ENCODE data around the gene GGA1.

Gene GGA1

GRCh38 chr22:37564111-37564711 is 44.4 kb upstream of the GGA1 start:
- Histone ChIP-seq H3K9me3 (ENCODE audit: control insufficient read depth, low read length) (no peaks in the 10 kb centered on the region), H3K36me3 (ENCODE audit: control insufficient read depth, insufficient read depth, low read length) (no peaks in the 10 kb centered on the region), H3K4me3 (ENCODE audit: insufficient read depth, low read depth, low read length) (no peak overlapping the region), H3K27ac (ENCODE audit: insufficient read depth, low read depth, low read length, poor library complexity, severe bottlenecking) (no peak overlapping the region), H3K27me3 (ENCODE audit: control insufficient read depth, insufficient read depth, low read length, poor library complexity, severe bottlenecking) (peaks cover 30% of the 10 kb centered on the region), H3K4me1 (ENCODE audit: control insufficient read depth, insufficient read depth, low read length) (peaks cover 17% of the 10 kb centered on the region)
- 83 to 85% methylated on average over 7 of the region's 7 CpGs for WGBS, 2 experiments

GRCh38 chr22:37565830-37566229 is 42.8 kb upstream of the GGA1 start:
- 92 to 93% methylated on average over 17 of the region's 17 CpGs for WGBS, 2 experiments
- peaks cover 17% of the 10 kb centered on the region for H3K27me3 ChIP-seq (ENCODE audit: control insufficient read depth, insufficient read depth, low read length, poor library complexity, severe bottlenecking)
- H3K9me3 ChIP-seq (ENCODE audit: control insufficient read depth, low read length) = no peaks in the 10 kb centered on the region
- no peaks in the 10 kb centered on the region for H3K36me3 ChIP-seq (ENCODE audit: control insufficient read depth, insufficient read depth, low read length)
- no peak overlapping the region for H3K4me3 ChIP-seq (ENCODE audit: insufficient read depth, low read depth, low read length)
- H3K4me1 ChIP-seq (ENCODE audit: control insufficient read depth, insufficient read depth, low read length) = peaks cover 20% of the 10 kb centered on the region
- no peak overlapping the region for H3K27ac ChIP-seq (ENCODE audit: insufficient read depth, low read depth, low read length, poor library complexity, severe bottlenecking)

GRCh38 chr22:37566329-37566837 is 42.3 kb upstream of the GGA1 start:
- peaks cover 20% of the 10 kb centered on the region for H3K4me1 ChIP-seq (ENCODE audit: control insufficient read depth, insufficient read depth, low read length)
- 93 to 95% methylated on average over 28 of the region's 28 CpGs for WGBS, 2 experiments
- no peaks in the 10 kb centered on the region for H3K36me3 ChIP-seq (ENCODE audit: control insufficient read depth, insufficient read depth, low read length)
- H3K9me3 ChIP-seq (ENCODE audit: control insufficient read depth, low read length) = no peaks in the 10 kb centered on the region
- peaks cover 11% of the 10 kb centered on the region for H3K27me3 ChIP-seq (ENCODE audit: control insufficient read depth, insufficient read depth, low read length, poor library complexity, severe bottlenecking)
- no peak overlapping the region for H3K4me3 ChIP-seq (ENCODE audit: insufficient read depth, low read depth, low read length)
- H3K27ac ChIP-seq (ENCODE audit: insufficient read depth, low read depth, low read length, poor library complexity, severe bottlenecking) = no peak overlapping the region

GRCh38 chr22:37566903-37567798 is 41.5 kb upstream of the GGA1 start:
- Histone ChIP-seq H3K4me3 (ENCODE audit: insufficient read depth, low read depth, low read length) (no peak overlapping the region), H3K27ac (ENCODE audit: insufficient read depth, low read depth, low read length, poor library complexity, severe bottlenecking) (no peak overlapping the region), H3K9me3 (ENCODE audit: control insufficient read depth, low read length) (no peaks in the 10 kb centered on the region), H3K4me1 (ENCODE audit: control insufficient read depth, insufficient read depth, low read length) (peaks cover 16% of the 10 kb centered on the region), H3K36me3 (ENCODE audit: control insufficient read depth, insufficient read depth, low read length) (no peaks in the 10 kb centered on the region), H3K27me3 (ENCODE audit: control insufficient read depth, insufficient read depth, low read length, poor library complexity, severe bottlenecking) (peaks cover 4% of the 10 kb centered on the region)
- 59 to 63% methylated on average over 16 of the region's 16 CpGs for WGBS, 2 experiments

- WGBS, 2 experiments = 92 to 94% methylated on average over 12 to 15 of the region's 15 CpGs
- no peaks in the 10 kb centered on the region for H3K27me3 ChIP-seq (ENCODE audit: control insufficient read depth, insufficient read depth, low read length, poor library complexity, severe bottlenecking)
- H3K36me3 ChIP-seq (ENCODE audit: control insufficient read depth, insufficient read depth, low read length) = no peaks in the 10 kb centered on the region
- no peak overlapping the region for H3K27ac ChIP-seq (ENCODE audit: insufficient read depth, low read depth, low read length, poor library complexity, severe bottlenecking)
- no peak overlapping the region for H3K4me3 ChIP-seq (ENCODE audit: insufficient read depth, low read depth, low read length)
- no peaks in the 10 kb centered on the region for H3K9me3 ChIP-seq (ENCODE audit: control insufficient read depth, low read length)
- H3K4me1 ChIP-seq (ENCODE audit: control insufficient read depth, insufficient read depth, low read length) = peaks cover 15% of the 10 kb centered on the region
These were observed 40.6 kb upstream of the GGA1 start for GRCh38 chr22:37568012-37568411.

- no peaks in the 10 kb centered on the region for H3K9me3 ChIP-seq (ENCODE audit: control insufficient read depth, low read length)
- H3K27me3 ChIP-seq (ENCODE audit: control insufficient read depth, insufficient read depth, low read length, poor library complexity, severe bottlenecking) = no peaks in the 10 kb centered on the region
- 91% methylated on average over 14 of the region's 14 CpGs for WGBS, 2 experiments
- H3K36me3 ChIP-seq (ENCODE audit: control insufficient read depth, insufficient read depth, low read length) = no peaks in the 10 kb centered on the region
- peaks cover 11% of the 10 kb centered on the region for H3K4me1 ChIP-seq (ENCODE audit: control insufficient read depth, insufficient read depth, low read length)
- no peak overlapping the region for H3K27ac ChIP-seq (ENCODE audit: insufficient read depth, low read depth, low read length, poor library complexity, severe bottlenecking)
- no peak overlapping the region for H3K4me3 ChIP-seq (ENCODE audit: insufficient read depth, low read depth, low read length)
These were observed 40.1 kb upstream of the GGA1 start for GRCh38 chr22:37568448-37569008.

- no peak overlapping the region for H3K4me3 ChIP-seq (ENCODE audit: insufficient read depth, low read depth, low read length)
- no peaks in the 10 kb centered on the region for H3K9me3 ChIP-seq (ENCODE audit: control insufficient read depth, low read length)
- WGBS, 2 experiments = 63 to 64% methylated on average over 21 of the region's 21 CpGs
- no peaks in the 10 kb centered on the region for H3K27me3 ChIP-seq (ENCODE audit: control insufficient read depth, insufficient read depth, low read length, poor library complexity, severe bottlenecking)
- H3K4me1 ChIP-seq (ENCODE audit: control insufficient read depth, insufficient read depth, low read length) = peaks cover 7% of the 10 kb centered on the region
- H3K36me3 ChIP-seq (ENCODE audit: control insufficient read depth, insufficient read depth, low read length) = no peaks in the 10 kb centered on the region
- no peak overlapping the region for H3K27ac ChIP-seq (ENCODE audit: insufficient read depth, low read depth, low read length, poor library complexity, severe bottlenecking)
These were observed 39.4 kb upstream of the GGA1 start for GRCh38 chr22:37569009-37569920.

GRCh38 chr22:37569921-37570660 is 38.5 kb upstream of the GGA1 start:
- H3K4me1 ChIP-seq (ENCODE audit: control insufficient read depth, insufficient read depth, low read length) = peaks cover 7% of the 10 kb centered on the region
- no peaks in the 10 kb centered on the region for H3K36me3 ChIP-seq (ENCODE audit: control insufficient read depth, insufficient read depth, low read length)
- no peak overlapping the region for H3K27ac ChIP-seq (ENCODE audit: insufficient read depth, low read depth, low read length, poor library complexity, severe bottlenecking)
- H3K27me3 ChIP-seq (ENCODE audit: control insufficient read depth, insufficient read depth, low read length, poor library complexity, severe bottlenecking) = no peaks in the 10 kb centered on the region
- no peak overlapping the region for H3K4me3 ChIP-seq (ENCODE audit: insufficient read depth, low read depth, low read length)
- H3K9me3 ChIP-seq (ENCODE audit: control insufficient read depth, low read length) = no peaks in the 10 kb centered on the region
- WGBS, 2 experiments = 83% methylated on average over 9 of the region's 9 CpGs

GRCh38 chr22:37570661-37570976 is 38.0 kb upstream of the GGA1 start:
- H3K27ac ChIP-seq (ENCODE audit: insufficient read depth, low read depth, low read length, poor library complexity, severe bottlenecking) = no peak overlapping the region
- no peaks in the 10 kb centered on the region for H3K36me3 ChIP-seq (ENCODE audit: control insufficient read depth, insufficient read depth, low read length)
- peaks cover 7% of the 10 kb centered on the region for H3K4me1 ChIP-seq (ENCODE audit: control insufficient read depth, insufficient read depth, low read length)
- no peaks in the 10 kb centered on the region for H3K27me3 ChIP-seq (ENCODE audit: control insufficient read depth, insufficient read depth, low read length, poor library complexity, severe bottlenecking)
- no peak overlapping the region for H3K4me3 ChIP-seq (ENCODE audit: insufficient read depth, low read depth, low read length)
- WGBS, 2 experiments = 87 to 94% methylated on average over 4 of the region's 4 CpGs
- no peaks in the 10 kb centered on the region for H3K9me3 ChIP-seq (ENCODE audit: control insufficient read depth, low read length)

Measured in ectodermal cell (in vitro differentiated cells).